ENCODE measurements around the gene SLX9. TPM values are rescaled to one million over a fixed set of nuclear protein-coding genes. Genes with fewer than 3 reads are reported as not detected.
"Not testable (repeated sequence)": the region's sequence is repeated elsewhere in the genome, so short reads cannot be mapped to it uniquely, and the experiment has no call there.

SLX9 gene
- total RNA-seq, 1 donor, result 14.3 TPM

DNA sequence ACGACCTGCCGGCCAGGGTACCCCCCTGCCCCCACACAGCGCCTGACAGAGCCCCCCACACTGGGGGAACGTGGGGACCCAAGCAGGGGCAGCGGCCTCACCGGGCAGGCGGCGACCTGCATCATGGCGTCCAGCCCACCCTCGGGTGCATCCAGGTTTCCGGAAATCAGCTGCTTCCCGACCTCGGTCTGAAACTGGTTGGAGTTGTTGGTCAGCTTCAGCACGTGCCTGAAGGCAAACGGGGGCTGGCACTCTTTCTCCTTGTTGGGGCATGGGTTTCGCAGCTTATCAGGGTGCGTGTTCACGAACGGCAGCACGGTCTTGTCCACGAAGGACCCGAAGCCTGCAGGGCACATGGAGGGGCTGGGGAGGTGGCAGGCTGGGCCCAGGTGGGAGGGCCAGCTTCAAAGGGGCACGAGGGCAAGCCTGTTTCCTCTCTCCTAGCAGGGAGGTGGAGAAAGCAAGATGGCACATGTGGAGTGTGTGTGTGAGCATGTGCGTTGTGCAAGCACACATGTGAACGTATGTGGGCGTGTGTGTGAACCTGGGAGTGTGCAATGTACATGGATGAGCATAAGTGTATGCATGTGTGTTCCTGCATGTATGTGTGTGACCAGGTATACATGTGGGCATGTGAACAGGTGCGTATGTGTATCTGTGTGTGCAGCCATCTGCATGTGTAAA is 38.3 kb upstream of the SLX9 start:
- no peak for DNase-seq (ENCODE audit: low read depth in 2 of 3, low spot score in 2 of 3)

DNA sequence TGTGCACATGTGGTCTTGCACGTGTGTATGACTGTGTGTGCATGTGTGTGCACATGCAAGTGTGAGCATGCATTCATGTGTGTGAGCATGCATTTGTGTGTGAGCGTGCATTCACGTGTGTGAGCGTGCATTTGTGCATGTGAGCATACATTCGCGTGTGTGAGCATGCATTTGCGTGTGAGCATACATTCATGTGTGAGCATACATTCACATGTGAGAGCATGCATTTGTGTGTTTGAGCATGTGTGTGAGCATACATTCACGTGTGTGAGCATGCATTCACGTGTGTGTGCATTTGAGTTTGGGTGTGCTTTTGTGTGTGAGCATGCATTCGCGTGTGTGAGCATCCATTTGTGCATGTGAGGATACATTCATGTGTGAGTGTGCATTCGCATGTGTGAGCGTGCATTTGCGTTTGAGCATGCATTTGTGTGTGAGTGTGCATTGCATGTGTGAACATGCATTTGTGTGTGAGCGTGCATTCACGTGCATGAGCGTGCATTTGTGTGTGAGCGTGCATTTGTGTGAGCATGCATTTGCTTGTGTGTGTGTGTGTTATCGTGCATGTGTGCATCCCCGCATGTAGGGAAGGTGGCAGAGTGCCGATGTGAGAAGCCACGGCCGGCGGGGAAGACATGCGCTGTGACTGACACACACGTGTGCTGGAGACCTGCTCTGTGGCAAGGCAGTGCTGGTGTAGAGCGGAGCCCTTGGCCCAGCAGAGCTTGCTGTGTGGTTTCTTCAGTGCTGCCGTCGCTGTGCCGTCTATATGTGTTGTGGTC is 37.4 kb upstream of the SLX9 start:
- no peak for DNase-seq (ENCODE audit: low read depth in 2 of 3, low spot score in 2 of 3)

DNA sequence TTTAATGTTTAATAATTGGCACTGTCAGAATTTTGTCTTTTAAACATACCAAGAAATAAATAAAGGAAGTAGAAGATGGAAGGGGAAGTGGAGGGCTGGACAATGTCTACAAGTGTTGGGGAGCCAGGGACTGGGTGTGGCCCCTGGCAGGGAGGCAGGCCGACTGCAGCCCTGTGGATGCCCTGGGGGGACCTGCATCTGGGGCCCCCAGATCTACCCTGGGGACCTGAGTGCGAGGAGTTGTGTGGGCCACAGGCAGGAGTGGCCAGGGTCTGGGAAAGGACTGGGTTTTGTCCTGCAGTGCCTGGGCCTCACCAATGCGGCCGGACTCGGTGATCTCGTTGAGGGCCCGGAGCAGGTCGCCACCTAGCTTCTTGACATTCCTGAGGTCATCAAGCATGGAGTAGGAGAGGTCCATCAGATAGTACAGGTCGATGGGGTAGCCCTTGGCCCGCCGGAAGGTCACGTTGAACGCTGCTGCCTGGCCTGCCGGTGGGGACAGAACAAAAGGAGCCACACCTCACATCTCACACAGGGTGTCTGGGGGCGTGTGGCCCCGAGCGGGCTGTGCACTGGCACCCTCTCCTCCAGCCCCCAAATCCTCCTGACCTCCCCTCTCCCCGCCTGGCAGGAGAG is 36.7 kb upstream of the SLX9 start:
- no peak for DNase-seq (ENCODE audit: low read depth in 2 of 3, low spot score in 2 of 3)

DNA sequence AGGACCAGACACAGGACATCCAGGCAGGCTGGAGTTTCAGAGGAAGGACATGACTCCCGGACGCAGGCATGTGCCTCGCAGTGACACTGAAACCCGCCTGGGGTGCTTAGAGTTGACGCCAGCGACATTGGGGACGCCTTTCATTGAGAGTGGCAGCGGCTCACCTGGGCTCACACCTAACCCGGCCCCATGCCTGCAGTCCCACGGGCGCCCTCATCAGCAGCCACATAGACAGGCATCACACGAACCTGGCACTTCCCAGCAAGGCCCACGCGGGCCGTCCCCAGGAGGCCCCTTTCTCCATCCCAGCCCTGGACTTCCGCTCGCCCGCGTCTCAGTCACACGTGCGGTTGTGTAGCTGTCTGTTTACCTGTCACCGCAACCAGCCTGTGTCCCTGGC is 36.1 kb upstream of the SLX9 start:
- no peak for DNase-seq (ENCODE audit: low read depth in 2 of 3, low spot score in 2 of 3)

- no peak for DNase-seq (ENCODE audit: low read depth in 2 of 3, low spot score in 2 of 3)
Measured at GRCh38 chr21:44904141-44904923, 35.5 kb upstream of the SLX9 start.

- no peak for DNase-seq (ENCODE audit: low read depth in 2 of 3, low spot score in 2 of 3)
Measured at GRCh38 chr21:44905016-44905727, 34.7 kb upstream of the SLX9 start.

- no peak for DNase-seq (ENCODE audit: low read depth in 2 of 3, low spot score in 2 of 3)
Measured at GRCh38 chr21:44905728-44906090, 34.1 kb upstream of the SLX9 start.

GRCh38 chr21:44907225-44907965 is 32.4 kb upstream of the SLX9 start:
- DNase-seq (ENCODE audit: low read depth in 2 of 3, low spot score in 2 of 3), result peak in 2 of 3 donors; percentile 38 to 52

DNA sequence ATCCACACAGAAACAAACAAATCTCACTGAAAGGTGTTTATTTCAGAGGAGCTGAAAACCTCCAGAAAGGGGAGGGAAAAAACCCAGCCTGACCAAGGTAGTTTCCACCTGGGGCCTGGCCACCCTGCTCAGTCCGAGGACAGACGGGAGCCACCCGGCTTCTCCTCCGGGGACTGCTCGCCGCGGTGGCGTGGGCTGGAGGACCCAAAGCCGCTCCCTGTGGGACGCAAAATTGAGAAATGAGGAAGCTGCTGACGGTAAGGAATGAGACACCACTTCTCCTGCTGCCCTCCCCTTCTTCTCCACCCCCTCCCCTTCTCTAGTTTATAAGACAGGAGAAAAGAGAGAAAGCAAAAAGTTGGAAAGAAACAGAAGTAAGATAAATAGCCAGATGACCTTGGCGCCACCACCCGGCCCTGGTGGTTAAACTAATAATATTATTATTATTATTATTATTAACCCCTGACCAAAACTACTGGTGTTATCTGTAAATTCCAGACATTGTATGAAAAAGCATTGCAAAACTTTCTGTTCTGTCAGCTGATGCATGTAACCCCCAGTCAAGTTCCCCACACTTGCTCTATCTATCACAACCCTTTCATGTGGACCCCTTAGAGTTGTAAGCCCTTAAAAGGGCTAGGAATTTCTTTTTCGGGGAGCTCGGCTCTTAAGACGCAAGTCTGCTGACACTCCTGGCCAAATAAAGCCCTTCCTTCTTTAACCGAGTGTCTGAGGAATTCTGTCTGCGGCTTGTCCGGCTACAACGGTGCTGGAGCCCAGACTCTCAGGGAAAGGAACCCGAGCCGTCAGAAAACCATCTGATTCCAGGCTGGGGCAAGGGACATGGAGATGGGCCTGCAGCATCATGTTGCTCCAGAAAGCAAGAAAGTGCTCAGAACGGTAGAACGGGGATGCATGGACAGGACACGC is 31.6 kb upstream of the SLX9 start:
- peak in 2 of 3 donors; percentile 65 to 74 for DNase-seq (ENCODE audit: low read depth in 2 of 3, low spot score in 2 of 3)

DNA sequence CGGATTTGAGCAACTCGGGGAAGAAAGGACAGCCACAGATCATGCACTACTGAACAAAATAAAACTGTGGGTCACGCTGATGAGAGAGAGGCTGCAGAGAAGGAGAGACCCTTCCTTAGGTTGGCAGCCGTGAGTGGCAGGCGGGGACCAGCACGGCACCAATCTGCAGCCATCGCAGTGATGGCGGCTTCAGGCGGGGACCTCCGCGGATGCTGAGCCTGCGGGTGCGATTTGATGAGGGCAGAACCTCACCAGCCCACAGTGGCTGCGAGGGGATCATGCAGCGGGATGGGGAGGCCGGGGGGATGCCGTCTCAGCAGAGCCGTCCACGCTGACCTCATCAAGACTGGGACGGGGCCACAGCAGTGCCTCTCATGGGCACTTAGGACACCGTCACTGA is 30.9 kb upstream of the SLX9 start:
- no peak for DNase-seq (ENCODE audit: low read depth in 2 of 3, low spot score in 2 of 3)

GRCh38 chr21:44909719-44910118 is 30.1 kb upstream of the SLX9 start:
- no peak for DNase-seq (ENCODE audit: low read depth in 2 of 3, low spot score in 2 of 3)

GRCh38 chr21:44910229-44911067 is 29.4 kb upstream of the SLX9 start:
- DNase-seq (ENCODE audit: low read depth in 2 of 3, low spot score in 2 of 3), result no peak

- no peak for DNase-seq (ENCODE audit: low read depth in 2 of 3, low spot score in 2 of 3)
Measured at GRCh38 chr21:44911068-44911383, 28.8 kb upstream of the SLX9 start.

- peak in 2 of 3 donors; percentile 56 to 72 for DNase-seq (ENCODE audit: low read depth in 2 of 3, low spot score in 2 of 3)
Measured at GRCh38 chr21:44911384-44912157, 28.3 kb upstream of the SLX9 start.

DNA sequence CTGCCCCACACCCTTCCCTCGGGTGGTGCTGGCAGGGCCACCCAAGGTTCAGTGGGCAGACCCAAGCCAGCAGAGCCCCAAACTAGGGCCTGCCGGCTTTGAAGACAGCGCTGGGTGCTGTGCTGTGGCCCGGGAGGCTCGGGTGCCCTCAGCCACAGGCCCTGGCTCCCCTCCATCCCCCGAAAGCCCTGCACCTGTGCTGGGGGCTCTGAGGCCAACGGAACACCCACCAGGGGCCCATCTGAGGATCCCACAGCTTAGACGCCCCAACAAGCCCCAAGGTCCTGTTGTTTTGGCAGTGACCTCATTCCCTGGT is 27.7 kb upstream of the SLX9 start:
- no peak for DNase-seq (ENCODE audit: low read depth in 2 of 3, low spot score in 2 of 3)

DNA sequence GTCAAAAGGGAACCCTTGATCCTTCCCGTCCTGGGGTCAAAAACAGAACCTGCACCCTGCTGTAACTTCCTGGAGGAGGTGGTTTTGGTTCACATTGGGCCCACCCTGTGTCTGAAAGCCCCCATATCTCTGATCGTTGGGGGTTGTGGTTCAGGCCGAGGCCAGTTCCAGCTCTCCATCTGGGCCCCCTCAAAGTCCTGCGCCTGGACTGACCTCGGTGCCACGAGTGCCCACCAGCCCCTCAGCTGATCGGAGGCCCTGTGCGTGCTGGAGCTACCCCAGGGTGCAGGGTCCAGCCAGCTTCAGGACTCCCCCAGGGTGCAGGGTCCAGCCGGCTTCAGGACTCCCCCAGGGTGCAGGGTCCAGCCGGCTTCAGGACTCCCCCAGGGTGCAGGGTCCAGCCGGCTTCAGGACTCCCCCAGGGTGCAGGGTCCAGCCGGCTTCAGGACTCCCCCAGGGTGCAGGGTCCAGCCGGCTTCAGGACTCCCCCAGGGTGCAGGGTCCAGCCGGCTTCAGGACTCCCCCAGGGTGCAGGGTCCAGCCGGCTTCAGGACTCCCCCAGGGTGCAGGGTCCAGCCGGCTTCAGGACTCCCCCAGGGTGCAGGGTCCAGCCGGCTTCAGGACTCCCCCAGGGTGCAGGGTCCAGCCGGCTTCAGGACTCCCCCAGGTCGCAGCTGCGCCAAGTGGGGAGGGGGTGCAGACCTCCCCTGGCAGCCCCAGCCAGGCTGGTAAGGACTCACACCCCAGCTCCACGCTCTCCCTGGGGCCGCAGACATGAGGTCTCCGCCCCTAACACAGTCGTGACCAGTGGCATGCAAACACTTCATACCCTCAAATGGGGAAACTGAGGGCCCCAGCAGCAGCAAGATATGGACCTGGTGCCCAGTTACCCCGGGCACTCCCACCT is 27.1 kb upstream of the SLX9 start:
- DNase-seq (ENCODE audit: low read depth in 2 of 3, low spot score in 2 of 3), result not testable (repeated sequence)

Measured in hematopoietic multipotent progenitor cell (in vitro differentiated cells).